NCI-H146 treated with DMSO at 0.1 percent for 48 hours (cell line): ENCODE data around the gene RDH13.
"Not testable (repeated sequence)": the region's sequence is repeated elsewhere in the genome, so short reads cannot be mapped to it uniquely, and the experiment has no call there.

Experiments used
- DNase-seq: peaks from one replicate; lab custom pipeline; 2025; ENCODE audit not compliant: unreplicated experiment; lab: John Stamatoyannopoulos, UW

The RDH13 gene

DNA sequence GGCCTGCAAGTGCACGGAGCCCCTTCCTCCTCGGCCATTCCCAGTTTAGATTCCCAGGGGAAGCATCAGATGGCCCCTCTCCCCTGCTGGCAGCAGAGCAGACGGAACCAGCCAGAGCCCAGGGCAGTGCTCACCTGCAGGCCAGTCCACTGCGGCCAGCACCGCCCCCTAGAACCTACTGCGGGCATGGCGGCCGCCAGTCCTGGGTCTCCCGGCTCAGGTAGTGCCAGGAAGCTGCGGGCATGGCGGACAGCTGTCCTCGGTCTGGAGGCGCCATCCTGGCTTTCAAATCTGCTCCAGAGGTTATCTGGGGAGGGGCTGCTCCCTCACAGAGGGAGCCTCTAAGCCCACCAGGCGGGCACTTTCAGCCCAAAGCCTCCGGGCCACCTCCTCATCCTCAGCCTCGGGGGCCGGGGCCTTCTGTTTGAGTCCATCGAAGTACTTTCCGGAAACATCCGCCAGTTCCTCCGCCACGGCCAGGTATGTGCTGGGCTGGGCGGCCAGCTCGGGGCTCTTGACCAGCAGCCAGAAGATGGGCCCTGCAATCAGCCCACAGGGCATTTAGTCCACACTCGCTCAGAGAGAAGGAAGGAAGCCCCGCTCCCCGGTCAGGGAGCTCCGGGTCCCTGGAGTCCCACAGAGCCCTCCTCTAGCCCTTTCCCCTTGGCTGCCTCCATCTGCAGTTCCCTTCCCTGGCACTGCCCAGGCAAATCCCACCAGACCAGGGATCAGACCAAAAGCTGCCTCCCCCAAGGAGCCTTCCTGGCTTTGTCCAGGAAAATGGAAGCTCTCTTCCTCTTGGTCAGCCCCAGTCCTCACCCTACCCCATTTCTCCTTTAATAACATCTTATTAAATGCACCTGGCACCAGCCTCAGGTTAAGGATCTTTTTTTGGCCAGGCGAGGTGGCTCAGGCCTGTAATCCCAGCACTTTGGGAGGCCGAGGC lies 17.9 kb downstream of the RDH13 start:
- DNase-seq = no peak

- no peak for DNase-seq
Observed at GRCh38 chr19:55044286-55044685, 18.7 kb downstream of the RDH13 start.

- DNase-seq = no peak
Observed at GRCh38 chr19:55042688-55043087, 20.3 kb downstream of the RDH13 start.

DNA sequence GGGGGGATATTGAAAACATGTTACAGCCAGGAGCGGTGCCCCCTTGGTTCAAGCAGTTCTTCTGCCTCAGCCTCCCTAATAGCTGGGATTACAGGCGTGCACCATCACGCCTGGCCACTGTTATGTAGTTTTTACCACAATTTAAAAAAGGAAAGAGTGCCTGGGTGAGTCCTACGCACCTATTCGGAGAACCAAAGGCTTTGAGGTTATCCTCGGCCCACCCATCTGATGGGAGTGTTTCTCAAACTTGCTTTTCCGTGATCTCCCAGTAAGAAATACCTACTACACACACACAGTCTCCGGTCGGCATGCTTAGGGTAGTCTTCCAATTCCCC lies 20.6 kb downstream of the RDH13 start:
- DNase-seq = no peak

GRCh38 chr19:55041627-55042343 lies 21.2 kb downstream of the RDH13 start:
- DNase-seq = no peak

DNA sequence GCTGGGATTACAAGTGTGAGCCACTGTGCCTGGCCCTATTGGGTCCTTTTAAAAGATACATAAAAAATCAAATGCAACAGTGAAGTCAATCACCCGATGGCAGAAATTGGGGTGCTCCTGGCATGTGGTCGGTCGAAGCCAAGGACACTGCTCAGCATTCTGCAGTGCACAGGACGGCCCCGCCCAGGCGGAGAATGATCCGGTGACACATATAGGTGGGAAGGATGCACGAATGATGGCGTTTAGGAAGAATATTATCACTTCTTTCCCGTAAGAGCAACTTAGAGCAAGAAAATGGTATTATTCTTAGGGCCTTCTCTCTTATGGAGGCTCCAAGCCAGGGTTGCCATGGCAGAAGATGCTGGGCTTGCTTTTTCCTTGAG lies 21.7 kb downstream of the RDH13 start:
- DNase-seq = no peak

DNA sequence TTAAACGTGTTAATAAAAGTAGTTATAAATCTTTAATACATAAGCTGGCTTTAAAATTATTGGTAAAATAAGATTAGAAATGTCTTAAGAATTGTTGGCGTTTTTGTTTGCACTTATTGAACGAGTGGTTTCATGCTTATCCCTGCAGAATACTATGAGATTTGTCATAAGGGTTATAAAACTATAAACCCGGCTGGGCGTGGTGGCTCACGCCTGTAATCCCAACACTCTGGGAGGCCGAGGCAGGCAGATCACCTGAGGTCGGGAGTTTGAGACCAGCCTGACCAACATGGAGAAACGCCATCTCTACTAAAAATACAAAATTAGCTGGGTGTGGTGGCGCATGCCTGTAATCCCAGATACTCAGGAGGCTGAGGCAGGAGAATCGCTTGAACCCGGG lies 22.3 kb downstream of the RDH13 start:
- DNase-seq = not testable (repeated sequence)

GRCh38 chr19:55037603-55038002 lies 25.3 kb downstream of the RDH13 start:
- DNase-seq = not testable (repeated sequence)

- DNase-seq = no peak
Observed at GRCh38 chr19:55036058-55036457, 26.9 kb downstream of the RDH13 start.

GRCh38 chr19:55034751-55035150 lies 28.2 kb downstream of the RDH13 start:
- DNase-seq = no peak

DNA sequence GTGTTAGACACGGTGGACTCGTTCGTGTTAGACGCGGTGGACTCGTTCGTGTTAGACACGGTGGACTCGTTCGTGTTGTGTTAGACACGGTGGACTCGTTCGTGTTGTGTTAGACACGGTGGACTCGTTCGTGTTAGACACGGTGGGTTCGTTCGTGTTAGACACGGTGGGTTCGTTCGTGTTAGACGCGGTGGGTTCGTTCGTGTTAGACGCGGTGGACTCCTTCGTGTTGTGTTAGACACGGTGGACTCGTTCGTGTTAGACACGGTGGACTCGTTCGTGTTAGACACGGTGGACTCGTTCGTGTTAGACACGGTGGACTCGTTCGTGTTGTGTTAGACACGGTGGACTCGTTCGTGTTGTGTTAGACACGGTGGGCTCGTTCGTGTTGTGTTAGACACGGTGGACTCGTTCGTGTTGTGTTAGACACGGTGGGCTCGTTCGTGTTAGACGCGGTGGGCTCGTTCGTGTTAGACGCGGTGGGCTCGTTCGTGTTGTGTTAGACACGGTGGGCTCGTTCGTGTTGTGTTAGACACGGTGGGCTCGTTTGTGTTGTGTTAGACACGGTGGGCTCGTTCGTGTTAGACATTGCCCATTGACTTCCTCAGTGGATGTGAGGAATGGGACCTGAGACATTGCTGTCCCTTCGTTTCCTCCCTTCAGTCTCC lies 29.8 kb downstream of the RDH13 start:
- not testable (repeated sequence) for DNase-seq

GRCh38 chr19:55032170-55032800 lies 30.7 kb downstream of the RDH13 start:
- DNase-seq = no peak

DNA sequence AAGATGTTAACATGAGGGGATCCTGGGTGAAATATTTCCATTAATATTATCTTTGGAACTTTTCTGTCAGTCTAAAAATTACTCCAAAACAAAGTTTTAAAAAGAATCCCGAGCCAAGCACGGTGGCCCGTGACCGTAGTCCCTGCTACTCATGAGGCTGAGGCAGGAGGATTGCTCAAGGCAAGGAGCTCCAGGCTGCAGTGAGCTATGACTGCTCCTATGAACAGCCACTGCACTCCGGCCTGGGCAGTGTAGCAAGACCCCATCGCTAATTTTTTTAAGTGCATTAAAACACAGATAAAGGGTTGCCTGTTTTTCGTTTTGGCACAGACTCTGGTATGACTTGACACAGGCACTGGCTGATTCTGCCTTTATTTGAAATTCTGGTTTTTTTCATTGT lies 31.8 kb downstream of the RDH13 start:
- DNase-seq = no peak

DNA sequence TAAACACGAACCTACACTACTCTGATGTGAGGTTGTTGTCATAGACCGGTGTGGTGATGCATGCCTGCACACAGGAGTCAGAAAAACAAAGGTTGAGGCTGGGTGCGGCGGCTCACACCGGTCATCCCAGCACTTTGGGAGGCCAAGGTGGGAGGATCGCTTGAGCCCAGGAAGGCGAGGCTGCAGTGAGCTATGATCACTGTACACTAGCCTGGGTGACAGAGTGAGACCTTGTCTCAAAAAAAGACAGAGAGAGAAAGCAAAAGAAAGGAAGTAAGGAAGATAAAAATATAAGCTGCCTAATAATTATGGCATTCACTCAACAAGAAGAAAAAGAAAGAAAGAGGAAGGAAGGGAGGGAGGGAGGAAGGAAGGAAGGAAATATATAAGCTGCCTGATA lies 34.2 kb downstream of the RDH13 start:
- no peak for DNase-seq

DNA sequence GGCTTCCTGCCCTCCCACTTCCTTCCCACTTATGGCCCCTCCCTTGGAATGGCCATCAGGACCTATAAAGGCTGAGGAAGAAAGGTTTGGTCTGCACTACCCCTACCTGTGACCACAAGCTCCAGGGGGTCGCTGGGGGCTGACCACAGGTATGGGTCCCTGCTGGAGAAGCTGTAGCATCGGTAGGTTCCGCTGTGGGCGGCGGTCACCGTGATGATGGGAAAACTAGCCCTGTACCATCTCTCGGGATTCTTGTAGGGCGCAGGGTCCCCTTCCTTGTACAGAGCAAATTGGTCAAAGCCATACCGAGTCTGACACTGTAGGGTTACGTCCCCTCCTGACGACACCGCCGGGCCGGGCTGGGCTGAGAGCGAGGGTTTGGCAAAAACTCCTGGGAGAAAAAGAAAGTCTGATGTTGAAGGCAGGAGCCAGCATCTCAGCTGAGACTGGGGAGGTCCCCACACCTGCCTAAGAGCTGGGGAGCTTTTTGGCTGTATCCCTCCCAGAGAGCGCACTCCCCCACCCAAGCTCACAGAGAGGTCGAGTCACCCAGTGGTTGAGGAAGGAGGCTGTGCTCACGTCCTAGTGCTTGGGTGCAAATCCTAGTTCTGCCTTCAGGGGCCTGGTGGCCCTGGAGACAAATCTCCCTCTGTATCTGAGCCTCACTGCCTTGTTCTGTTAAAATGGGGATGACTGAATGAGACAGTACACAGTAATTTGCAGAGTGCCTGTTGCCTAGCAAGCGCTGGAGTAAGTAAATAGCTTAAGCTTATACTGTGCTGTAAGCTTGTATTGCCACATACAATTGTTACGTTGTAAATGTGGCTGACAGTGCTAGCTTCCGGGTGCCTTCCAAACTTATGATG lies 35.2 kb downstream of the RDH13 start:
- no peak for DNase-seq

GRCh38 chr19:55027140-55027471 lies 35.8 kb downstream of the RDH13 start:
- not testable (repeated sequence) for DNase-seq

- no peak for DNase-seq
Observed at GRCh38 chr19:55024111-55024510, 38.8 kb downstream of the RDH13 start.

DNA sequence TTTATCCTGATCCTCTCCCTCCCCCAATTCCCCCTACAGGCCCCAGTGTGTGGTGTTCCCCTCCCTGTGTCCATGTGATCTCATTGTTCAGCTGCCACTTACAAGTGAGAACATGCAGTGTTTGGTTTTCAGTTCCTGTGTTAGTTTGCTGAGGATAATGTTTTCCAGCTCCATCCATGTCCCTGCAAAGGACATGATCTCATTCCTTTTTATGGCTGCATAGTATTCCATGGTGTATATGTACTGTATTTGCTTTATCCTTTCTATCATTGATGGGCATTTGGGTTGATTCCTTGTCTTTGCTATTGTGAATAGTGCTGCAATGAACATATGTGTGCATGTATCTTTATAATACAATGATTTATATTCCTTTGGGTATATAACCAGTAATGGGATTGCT lies 42.6 kb downstream of the RDH13 start:
- DNase-seq = not testable (repeated sequence)

GRCh38 chr19:55018633-55019032 lies 44.3 kb downstream of the RDH13 start:
- DNase-seq = no peak

DNA sequence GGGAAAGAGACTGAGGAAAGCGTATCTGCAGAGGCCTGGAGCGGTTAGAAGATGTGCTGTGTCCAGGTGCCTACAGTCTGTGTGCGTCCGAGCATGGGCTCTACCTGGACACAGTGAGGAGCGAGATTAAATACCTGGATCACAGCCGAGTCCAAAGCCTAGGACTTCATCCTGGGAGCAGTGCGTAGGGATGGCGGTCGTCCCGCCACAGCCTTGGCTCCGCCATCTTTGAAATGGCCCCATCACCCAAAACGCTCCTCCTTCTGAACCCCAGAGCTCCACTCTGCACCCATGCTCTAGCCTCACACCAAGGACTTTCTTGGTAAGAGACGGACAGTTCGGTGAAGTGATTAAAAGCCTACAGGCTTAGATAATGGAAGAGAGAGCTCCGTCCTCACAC lies 44.7 kb downstream of the RDH13 start:
- DNase-seq = no peak

- DNase-seq = no peak
Observed at GRCh38 chr19:55016017-55016416, 46.9 kb downstream of the RDH13 start.
